ENCODE data around the gene CRYGC. TPM values are rescaled to one million over a fixed set of nuclear protein-coding genes. Genes with fewer than 3 reads are reported as not detected.

CRYGC gene
- total RNA-seq, result not detected in 2 replicates

DNA sequence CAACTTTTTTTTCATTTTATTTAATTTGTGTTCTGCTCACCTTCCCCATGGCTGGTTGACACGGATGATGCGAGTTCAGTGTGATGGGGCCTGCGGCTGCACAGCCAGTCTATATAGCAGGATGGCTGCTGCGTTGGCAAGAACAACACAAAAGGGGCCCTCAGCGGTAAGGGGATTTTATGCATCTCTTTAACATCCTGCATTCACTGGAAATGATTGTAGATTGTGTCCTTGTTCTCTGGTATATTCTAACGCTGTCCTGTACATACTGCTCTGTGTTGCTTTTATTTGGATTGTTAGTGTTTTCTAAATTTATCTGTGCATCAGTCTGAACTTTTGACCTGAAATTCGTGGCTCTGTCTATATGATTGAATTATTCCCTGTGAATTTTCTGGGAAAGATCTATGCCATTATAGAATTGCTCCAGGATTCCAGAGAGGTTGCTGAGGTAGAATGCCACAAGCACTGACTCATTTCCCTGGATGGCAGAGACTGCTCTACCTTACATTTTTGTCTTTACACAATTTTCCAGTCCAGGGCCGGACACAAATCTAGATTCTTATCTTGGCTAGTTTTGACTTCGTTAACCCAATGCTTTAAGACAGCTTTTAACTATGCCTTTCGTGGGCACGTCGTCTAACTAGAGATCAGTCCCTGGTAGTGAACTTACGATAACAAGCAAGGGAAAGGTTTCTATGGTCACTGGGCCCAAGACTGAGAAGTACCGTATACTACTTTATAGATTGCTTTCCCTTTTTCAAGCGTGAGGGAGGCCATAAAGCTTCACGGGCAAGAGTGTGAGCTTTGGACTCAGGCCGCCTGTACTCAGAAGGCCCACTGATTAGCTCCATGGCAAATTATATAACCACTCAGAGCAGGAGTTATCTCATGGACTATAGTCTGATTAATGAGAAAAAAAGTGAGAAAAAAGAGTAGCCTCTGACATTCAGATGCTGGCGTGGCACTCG is at the start of gene CRYGC:
Gene CRYGC, minus strand, starts transcription at position 85 of the 968 bp plus-strand sequence. Its CDS starts 36 bp downstream, at position 49.

DNA sequence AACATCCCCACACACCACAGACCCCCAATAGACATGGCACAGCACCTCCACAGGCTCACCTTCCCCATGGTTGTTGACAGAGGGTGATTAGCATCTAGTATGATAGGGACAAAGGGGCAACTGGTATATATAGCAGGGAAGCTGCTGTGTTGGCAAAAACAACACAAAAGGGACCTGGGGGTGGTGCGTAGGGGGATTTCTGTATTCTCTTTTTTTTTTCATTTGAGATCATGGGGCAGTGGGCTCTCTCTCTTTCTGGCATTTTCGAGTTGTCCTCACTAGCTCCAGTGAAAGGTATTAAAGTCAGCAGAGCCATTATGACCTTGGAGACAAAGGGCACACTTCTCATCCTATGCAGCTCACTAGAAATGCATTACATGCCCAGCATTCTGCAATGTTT is 33.9 kb upstream of the CRYGC start, which contains the start of gene CRYGA:
Gene CRYGA, minus strand, starts transcription at position 101 of the 400 bp plus-strand sequence. Its CDS starts 33 bp downstream, at position 68.

DNA sequence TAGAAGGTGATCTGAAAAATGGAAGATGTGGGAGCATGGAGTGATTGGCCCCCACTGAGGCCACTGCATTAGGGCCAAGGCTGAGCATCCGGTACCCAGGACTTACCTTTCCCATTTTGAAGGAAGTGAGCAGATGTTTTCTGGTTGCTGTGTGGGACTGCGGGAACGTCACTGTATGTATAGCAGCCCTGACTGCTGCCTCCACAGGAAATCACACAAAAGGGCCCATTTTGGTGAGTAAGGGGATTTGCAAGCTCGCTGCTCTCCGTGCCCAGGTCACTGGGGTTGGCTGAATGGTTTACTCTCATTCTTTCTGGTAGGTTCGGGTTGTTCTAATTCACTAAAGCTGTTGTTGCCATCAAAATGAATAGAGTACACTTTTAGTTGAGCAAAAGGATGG is 16.4 kb upstream of the CRYGC start, which contains the start of gene CRYGB:
Gene CRYGB, minus strand, starts transcription at position 153 of the 400 bp plus-strand sequence. Its CDS starts 38 bp downstream, at position 115.

DNA sequence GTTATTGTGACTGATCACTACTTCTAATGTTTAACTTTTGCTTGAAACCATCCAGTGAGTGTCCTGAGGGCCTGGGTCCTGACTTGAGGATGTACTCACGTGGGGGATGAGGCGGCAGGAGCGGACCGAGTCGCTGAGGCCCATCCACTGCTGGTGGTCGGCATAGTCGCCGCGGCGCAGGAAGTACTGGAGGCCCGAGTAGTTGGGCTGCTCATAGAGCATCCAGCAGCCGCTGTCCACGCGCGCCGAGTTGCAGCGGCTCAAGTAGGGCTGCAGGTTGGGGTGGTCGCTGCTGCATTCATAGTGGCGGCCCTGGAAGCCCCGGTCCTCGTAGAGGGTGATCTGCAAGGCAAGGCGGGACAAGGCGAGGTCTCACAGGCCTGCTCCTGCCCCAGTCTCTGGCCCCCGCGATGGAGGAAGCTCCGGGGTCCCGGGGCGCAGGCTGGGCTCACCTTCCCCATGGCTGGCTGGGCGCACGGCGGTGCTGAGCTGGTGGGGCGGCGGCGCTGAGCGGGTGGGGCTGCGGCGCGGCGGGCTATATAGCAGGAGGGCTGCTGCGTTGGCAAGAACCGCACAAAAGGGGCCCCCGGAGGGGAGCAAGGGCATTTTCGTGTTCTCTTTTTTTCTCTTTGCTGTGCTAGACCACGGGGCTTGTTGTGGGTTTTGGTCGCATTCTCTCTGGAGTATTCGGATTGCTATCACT is 5.5 kb downstream of the CRYGC start, which contains the start of gene CRYGD:
Gene CRYGD, minus strand, starts transcription at position 512 of the 703 bp plus-strand sequence. Its CDS starts 51 bp downstream, at position 461.

Other genes starting within 250 kb of the CRYGC start
- gene PLEKHM3, start 104.3 kb downstream of the CRYGC start, total RNA-seq, result 10.3 and 13.7 TPM in 2 replicates
- not detected in 2 replicates for gene CRYGD, start 5.3 kb downstream of the CRYGC start, total RNA-seq
- not detected in 2 replicates for gene CRYGB, start 16.3 kb upstream of the CRYGC start, total RNA-seq
- gene CRYGA, start 33.8 kb upstream of the CRYGC start, total RNA-seq, result not detected in 2 replicates
- not detected in 2 replicates for gene C2orf80, start 60.2 kb upstream of the CRYGC start, total RNA-seq
- gene IDH1, start 125.2 kb upstream of the CRYGC start, total RNA-seq, result 127 and 133 TPM in 2 replicates
- 29.8 and 38.5 TPM in 2 replicates for gene PIKFYVE, start 136.4 kb upstream of the CRYGC start, total RNA-seq

Data from subcutaneous preadipocyte (primary cell).